NCI-H2227 (cell line): ENCODE measurements around the gene TK1.
"Not testable (repeated sequence)": the region's sequence is repeated elsewhere in the genome, so short reads cannot be mapped to it uniquely, and the experiment has no call there.

Experiments used
- DNase-seq: peaks from one replicate; lab custom pipeline; 2025; ENCODE audit not compliant: unreplicated experiment; lab: John Stamatoyannopoulos, UW

TK1 gene

GRCh38 chr17:78154903-78155811 is 31.7 kb downstream of the TK1 start:
- DNase-seq = no peak

GRCh38 chr17:78151514-78152008 is 35.3 kb downstream of the TK1 start:
- DNase-seq = no peak

GRCh38 chr17:78148286-78149016 is 38.4 kb downstream of the TK1 start:
- no peak for DNase-seq

DNA sequence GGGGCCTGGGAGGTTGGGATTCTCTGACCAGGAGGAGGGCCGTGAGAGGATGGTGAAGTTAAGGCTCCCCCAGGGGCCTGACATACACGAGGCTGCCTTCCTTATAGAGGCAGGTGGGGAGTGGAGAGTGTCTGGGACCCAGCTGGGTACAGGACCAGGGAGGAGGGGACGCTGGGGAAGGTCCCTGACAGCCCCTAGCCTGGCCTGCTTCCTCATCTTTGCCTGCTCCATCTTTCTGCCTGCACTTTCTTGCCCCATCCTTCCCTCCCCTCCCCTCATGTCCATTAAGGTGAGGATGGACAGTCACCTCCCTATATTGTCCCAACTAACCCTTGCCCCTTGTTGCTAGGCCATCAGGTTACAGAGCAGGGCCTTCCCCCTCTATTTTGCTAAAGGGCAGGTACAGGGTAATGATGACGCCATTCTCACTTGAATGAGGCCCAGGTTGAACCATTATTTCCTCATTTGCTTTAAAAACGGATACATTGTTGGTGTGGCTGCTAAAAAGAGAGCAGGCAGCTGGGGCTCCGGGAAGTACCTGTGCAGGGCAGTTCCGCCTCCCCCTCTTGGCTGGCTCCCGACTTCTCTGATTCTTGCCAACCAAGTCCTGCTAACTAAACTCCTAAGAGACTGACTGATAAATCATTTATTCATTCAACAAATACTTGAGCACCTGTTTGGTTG is 39.4 kb downstream of the TK1 start:
- no peak for DNase-seq

DNA sequence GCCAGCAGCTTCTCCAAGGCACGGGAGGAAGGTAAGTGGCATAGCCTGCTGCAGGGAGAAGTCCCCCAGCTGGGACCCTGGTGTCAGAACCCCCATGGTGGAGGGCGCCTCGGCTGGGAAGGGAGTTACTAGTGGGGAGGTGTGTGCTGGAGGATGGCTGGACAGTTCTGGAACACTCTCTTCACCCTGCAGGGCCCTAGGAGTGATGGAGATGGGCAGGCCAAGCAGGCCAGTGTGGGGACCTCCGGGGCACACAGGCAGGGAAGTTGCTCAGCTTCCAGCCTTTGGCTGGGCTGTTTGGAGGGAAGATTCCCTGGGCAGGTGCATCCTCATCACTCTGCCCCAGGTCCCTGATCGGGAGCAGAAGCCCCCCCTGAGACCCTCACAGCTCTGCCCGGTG is 40.0 kb downstream of the TK1 start:
- DNase-seq = no peak

- DNase-seq = no peak
Measured at GRCh38 chr17:78146471-78146869, 40.4 kb downstream of the TK1 start.

GRCh38 chr17:78144736-78145641 is 41.9 kb downstream of the TK1 start:
- DNase-seq = no peak

GRCh38 chr17:78144147-78144719 is 42.6 kb downstream of the TK1 start:
- DNase-seq = peak; percentile 64

GRCh38 chr17:78143214-78144146 is 43.4 kb downstream of the TK1 start:
- no peak for DNase-seq

DNA sequence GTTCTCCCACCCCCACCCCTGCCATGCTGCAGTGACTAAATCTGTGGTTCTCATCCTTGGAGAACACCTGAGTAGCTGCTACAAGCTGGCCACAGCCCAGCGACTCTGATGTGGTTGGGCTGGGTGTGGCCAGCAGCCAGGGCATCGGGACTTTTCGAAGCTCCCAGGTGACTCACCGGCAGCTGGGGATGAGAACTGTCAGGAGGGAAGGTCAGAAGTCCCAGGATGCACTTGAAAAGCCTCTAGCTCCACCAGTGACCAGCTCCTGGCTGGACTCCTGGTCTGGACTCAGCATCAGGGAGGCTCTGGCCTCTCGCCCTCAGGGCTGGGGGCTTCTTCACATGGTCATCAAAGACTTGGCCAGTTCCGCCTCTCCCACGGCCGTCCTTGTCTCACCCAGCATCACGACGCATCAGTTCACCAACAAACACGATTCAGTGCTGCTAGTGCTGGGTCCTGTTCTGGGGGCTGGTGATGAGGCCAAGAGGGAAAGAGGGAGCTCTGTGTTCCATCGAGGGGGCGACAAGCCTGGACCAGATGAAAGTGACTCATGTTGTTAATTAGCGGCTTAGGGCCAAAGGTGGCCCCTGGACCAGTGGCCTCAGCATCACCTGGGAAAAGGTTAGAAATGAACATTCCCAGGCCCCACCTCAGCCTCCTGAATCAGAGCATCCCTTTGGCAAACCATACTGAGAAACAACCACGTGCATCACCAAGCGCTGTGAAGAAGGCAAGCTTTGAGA is 44.6 kb downstream of the TK1 start:
- no peak for DNase-seq

DNA sequence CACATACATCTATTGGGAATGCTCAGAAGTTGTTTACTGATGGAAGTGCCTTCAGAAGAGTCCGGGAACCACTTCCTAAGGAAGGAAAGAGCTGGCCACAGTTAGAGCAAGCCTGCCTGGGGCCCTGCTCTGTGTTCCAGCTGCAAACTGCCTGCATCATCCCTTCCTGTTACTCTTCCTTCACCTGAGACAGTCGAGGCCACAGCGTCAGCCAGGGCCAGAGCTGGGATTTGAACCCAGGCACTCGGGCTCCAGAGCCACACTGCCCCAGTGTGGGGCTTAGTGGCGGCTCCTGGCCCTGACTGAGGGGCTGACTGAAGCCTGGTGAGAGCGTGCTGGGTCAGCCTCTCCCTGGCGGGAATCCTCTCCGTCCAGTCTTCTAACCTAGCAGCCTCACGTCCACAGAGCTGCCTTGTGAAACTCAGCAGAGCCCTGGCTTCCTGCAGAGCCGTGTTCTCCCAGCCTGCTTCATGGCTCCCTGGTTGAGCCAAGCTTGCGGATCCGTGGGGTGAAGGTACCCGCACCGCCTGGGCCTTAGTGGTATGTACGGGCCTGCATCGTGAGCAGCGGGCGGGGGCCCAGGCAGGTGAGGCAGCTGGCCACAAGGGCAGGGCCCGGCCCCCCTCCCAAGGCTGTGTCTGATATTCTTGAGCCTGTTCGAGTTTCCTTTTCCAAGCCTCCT is 45.3 kb downstream of the TK1 start:
- no peak for DNase-seq

DNA sequence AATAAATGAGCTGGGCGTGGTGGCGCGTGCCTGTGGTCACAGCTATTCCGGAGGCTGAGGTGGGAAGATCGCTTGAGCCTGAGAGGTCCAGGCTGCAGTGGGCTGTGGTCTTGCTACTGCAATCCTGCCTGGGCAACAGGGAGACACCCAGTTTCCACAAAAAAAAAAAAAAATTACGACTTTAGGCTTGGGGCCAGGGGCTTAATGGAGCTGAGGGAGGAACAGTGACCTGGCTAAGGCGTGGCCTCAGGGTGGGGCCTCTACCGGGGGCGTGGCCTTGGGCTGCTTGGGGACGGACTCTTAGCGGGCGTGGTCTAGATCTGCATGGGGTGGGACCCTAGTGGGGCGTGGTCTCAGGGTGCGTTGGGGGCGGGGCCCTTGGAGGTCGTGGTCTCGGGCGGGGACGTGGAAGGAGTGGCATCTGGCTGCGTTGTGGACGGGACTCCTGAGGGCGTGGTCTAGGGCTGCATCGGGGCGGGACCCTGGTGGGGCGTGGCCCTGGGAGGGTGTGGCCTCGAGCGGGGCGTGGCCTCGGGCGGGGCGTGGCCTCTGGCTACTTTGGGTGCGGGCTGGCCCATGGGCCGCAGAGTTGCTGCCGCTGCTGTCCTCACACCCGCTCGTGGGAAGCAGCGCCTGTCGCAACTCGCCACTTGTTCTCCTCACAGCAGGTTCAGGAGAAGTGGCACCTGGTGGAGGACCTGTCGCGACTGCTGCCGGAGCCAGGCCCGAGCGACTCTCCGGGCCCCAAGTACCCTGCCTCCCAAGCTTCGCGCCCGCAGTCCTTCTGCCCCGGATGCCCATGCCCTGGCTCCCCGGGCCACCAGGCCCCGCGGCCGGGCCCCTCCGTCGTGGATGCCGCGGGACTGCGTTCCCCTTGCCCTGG is 46.4 kb downstream of the TK1 start:
- DNase-seq = peak; percentile 53

DNA sequence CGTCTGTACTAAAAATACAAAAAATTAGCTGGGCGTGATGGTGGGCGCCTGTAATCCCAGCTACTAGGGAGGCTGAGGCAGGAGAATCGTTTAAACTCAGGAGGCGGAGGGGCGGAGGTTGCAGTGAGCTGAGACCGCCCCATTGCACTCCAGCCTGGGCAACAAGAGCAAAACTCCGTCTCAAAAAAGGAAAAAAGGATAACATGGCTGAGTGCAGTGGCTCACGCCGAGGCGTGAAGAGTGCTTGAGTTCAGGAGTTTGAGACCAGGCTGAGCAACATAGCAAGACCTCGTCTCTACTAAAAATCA is 47.0 kb downstream of the TK1 start:
- DNase-seq = not testable (repeated sequence)

DNA sequence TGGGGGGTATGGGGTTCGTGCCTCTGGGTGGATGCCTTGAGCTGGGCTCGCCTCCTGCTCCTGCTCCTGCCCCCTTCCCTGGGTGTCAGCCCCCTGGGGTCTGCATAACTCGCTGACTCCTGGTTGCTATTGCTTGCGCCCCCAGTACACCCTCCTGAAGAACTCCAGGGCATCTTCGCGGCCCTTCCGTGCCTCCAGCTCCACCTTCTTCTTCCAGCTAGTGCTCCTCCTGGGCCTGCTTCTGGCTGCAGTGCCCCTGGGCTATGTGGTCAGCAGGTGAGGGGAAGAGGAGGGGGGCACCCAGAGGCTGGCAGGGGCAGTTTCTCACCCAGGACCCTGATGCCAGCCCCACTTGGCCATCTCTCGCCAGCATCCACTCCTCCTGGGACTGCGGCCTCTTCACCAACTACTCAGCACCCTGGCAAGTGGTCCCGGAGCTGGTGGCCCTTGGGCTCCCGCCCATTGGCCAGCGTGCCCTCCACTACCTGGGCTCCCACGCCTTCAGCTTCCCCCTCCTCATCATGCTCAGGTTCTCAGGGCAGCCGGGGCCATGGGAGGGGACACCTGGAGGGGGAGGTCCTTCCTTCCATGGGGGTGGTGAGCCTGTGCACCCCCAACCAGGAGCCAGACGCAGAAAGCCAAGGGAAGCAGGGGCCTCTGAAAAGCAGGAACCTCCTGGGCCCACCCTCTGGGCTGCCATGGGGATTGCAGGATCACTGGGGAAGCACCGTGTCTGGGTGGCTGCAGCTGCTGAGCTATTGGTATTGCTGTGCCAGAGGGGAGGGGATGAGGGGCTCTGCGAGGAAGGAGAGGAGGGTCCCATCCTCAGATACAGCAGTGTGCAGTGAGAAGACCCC is 48.4 kb downstream of the TK1 start:
- DNase-seq = no peak

- DNase-seq = no peak
Measured at GRCh38 chr17:78137392-78138203, 49.3 kb downstream of the TK1 start.
